ENCODE results near the gene EARS2. TPM values are rescaled to one million over a fixed set of nuclear protein-coding genes. Genes with fewer than 3 reads are reported as not detected.

Gene EARS2
- total RNA-seq, 1 experiment from 2014 or later = 38.9 TPM

GRCh38 chr16:23521965-23522364, 35.2 kb downstream of the EARS2 start:
- intact Hi-C loops (cut with micrococcal nuclease; ENCODE audit: unreplicated experiment) = no loop called here
- Histone ChIP-seq H3K27ac (ENCODE audit: low read depth, low read length, poor library complexity, severe bottlenecking) (no peak overlapping the region), H3K9me3 (ENCODE audit: low read depth, low read length, poor library complexity, severe bottlenecking) (no peaks in the 10 kb centered on the region), H3K36me3 (ENCODE audit: insufficient read depth, low read length, poor library complexity, severe bottlenecking) (peaks cover 45% of the 10 kb centered on the region), H3K27me3 (replicated peaks; ENCODE audit: insufficient read depth, low read depth, low read length, poor library complexity) (no peaks in the 10 kb centered on the region), H3K4me1 (ENCODE audit: insufficient read depth, low read length, poor library complexity, severe bottlenecking) (no peaks in the 10 kb centered on the region), H3K4me3 (ENCODE audit: low read depth, low read length, poor library complexity, severe bottlenecking) (no peak overlapping the region)
- no peak for TF ChIP-seq EZH2 (IDR thresholded peaks at IDR 0.05; ENCODE audit: borderline replicate concordance, low read depth, low read length, poor library complexity, severe bottlenecking)
- TF ChIP-seq CTCF (conservative IDR thresholded peaks at IDR 0.05; ENCODE audit: low read depth, low read length) = no peak
- BruUV-seq (replicated peaks) = no TSS peak
- ChIA-PET POLR2A (ENCODE audit: low non-redundant PET) (interaction anchor here (0.7 kb wide), 1 partner anchor 336 kb away, joined by 4 read pairs; no protein-coding TSS in a partner anchor), CTCF (no interaction called here)
- no peak for DNase-seq (ENCODE audit: low spot score)

GRCh38 chr16:23521037-23521743, 36.0 kb downstream of the EARS2 start:
- Histone ChIP-seq H3K9me3 (ENCODE audit: low read depth, low read length, poor library complexity, severe bottlenecking) (no peaks in the 10 kb centered on the region), H3K4me3 (ENCODE audit: low read depth, low read length, poor library complexity, severe bottlenecking) (no peak overlapping the region), H3K27ac (ENCODE audit: low read depth, low read length, poor library complexity, severe bottlenecking) (no peak overlapping the region), H3K27me3 (replicated peaks; ENCODE audit: insufficient read depth, low read depth, low read length, poor library complexity) (no peaks in the 10 kb centered on the region), H3K36me3 (ENCODE audit: insufficient read depth, low read length, poor library complexity, severe bottlenecking) (peaks cover 45% of the 10 kb centered on the region), H3K4me1 (ENCODE audit: insufficient read depth, low read length, poor library complexity, severe bottlenecking) (no peaks in the 10 kb centered on the region)
- DNase-seq (ENCODE audit: low spot score) = no peak
- CTCF ChIA-PET = interaction anchor here (0.6 kb wide), 1 partner anchor 49 kb away, joined by 5 read pairs; no protein-coding TSS in a partner anchor
- POLR2A ChIA-PET (ENCODE audit: low non-redundant PET) = no interaction called here
- TF ChIP-seq CTCF (conservative IDR thresholded peaks at IDR 0.05; ENCODE audit: low read depth, low read length) = no peak
- intact Hi-C loops (cut with micrococcal nuclease; ENCODE audit: unreplicated experiment) = no loop called here
- BruUV-seq (replicated peaks) = no TSS peak

- intact Hi-C loops (cut with micrococcal nuclease; ENCODE audit: unreplicated experiment) = no loop called here
- Histone ChIP-seq H3K9me3 (ENCODE audit: low read depth, low read length, poor library complexity, severe bottlenecking) (no peaks in the 10 kb centered on the region), H3K27me3 (replicated peaks; ENCODE audit: insufficient read depth, low read depth, low read length, poor library complexity) (no peaks in the 10 kb centered on the region), H3K4me3 (ENCODE audit: low read depth, low read length, poor library complexity, severe bottlenecking) (no peak overlapping the region), H3K4me1 (ENCODE audit: insufficient read depth, low read length, poor library complexity, severe bottlenecking) (no peaks in the 10 kb centered on the region), H3K36me3 (ENCODE audit: insufficient read depth, low read length, poor library complexity, severe bottlenecking) (peaks cover 45% of the 10 kb centered on the region), H3K27ac (ENCODE audit: low read depth, low read length, poor library complexity, severe bottlenecking) (no peak overlapping the region)
- BruUV-seq (replicated peaks) = no TSS peak
- ChIA-PET CTCF (no interaction called here), POLR2A (ENCODE audit: low non-redundant PET) (no interaction called here)
- TF ChIP-seq EZH2 (IDR thresholded peaks at IDR 0.05; ENCODE audit: borderline replicate concordance, low read depth, low read length, poor library complexity, severe bottlenecking) = no peak
- TF ChIP-seq CTCF (conservative IDR thresholded peaks at IDR 0.05; ENCODE audit: low read depth, low read length) = no peak
- DNase-seq (ENCODE audit: low spot score) = no peak
These were observed 36.6 kb downstream of the EARS2 start for GRCh38 chr16:23520500-23520899.
